GM23338 (cell line): ENCODE data around the gene HIVEP1. TPM values are rescaled to one million over a fixed set of nuclear protein-coding genes. Genes with fewer than 3 reads are reported as not detected.

Experiments
- ATAC-seq: fragments of 200-7000 bp; cut with Tn5 transposase; 3 replicates; pipeline ENCODE4 v1.9.1; 2020
- DNase-seq: peaks from one replicate; pipeline ENCODE4 v3.0.0-alpha.2; 2015; ENCODE audit warnings: low spot score
- H2AFZ ChIP-seq: fragments of 200-600 bp; sonication (generic); 2 replicates; pipeline ENCODE4 v1.8.0; 2016; ENCODE audit warnings: antibody characterized with exemption, mild to moderate bottlenecking, moderate library complexity
- H3F3A ChIP-seq: fragments of 200-600 bp; sonication (generic); replicated peaks from 2 replicates; pipeline ENCODE4 v1.8.0; 2017; ENCODE audit warnings: antibody characterized with exemption, mixed run types, low read depth
- H3K27ac ChIP-seq: fragments of 200-600 bp; sonication (generic); 2 replicates; pipeline ENCODE4 v1.6.1; 2016; ENCODE audit warnings: low read depth
- H3K27me3 ChIP-seq: fragments of 200-600 bp; sonication (generic); 2 replicates; pipeline ENCODE4 v1.8.0; 2016; ENCODE audit warnings: mild to moderate bottlenecking, mixed run types, moderate library complexity; ENCODE audit not compliant: insufficient read depth
- H3K36me3 ChIP-seq: fragments of 200-600 bp; sonication (generic); 2 replicates; pipeline ENCODE4 v1.8.0; 2016; ENCODE audit warnings: mild to moderate bottlenecking; ENCODE audit not compliant: insufficient read depth
- H3K4me1 ChIP-seq: fragments of 200-600 bp; sonication (generic); 2 replicates; pipeline ENCODE4 v1.8.0; 2016; ENCODE audit warnings: mild to moderate bottlenecking, moderate library complexity; ENCODE audit not compliant: insufficient read depth
- H3K4me2 ChIP-seq: fragments of 200-600 bp; sonication (generic); 2 replicates; pipeline ENCODE4 v1.7.1; 2017; ENCODE audit warnings: mixed run types
- H3K4me3 ChIP-seq: fragments of 200-600 bp; sonication (generic); 2 replicates; pipeline ENCODE4 v1.6.1; 2016; ENCODE audit warnings: mixed run types
- H3K79me2 ChIP-seq: fragments of 200-600 bp; sonication (generic); replicated peaks from 2 replicates; pipeline ENCODE4 v1.8.0; 2017; ENCODE audit warnings: mild to moderate bottlenecking; ENCODE audit not compliant: insufficient read depth
- H3K9me2 ChIP-seq: fragments of 200-600 bp; sonication (generic); 2 replicates; pipeline ENCODE4 v1.8.0; 2017; ENCODE audit not compliant: insufficient read depth
- H4K20me1 ChIP-seq: fragments of 200-600 bp; sonication (generic); replicated peaks from 2 replicates; pipeline ENCODE4 v1.8.0; 2017; ENCODE audit warnings: mild to moderate bottlenecking; ENCODE audit not compliant: insufficient read depth
- H3K27ac Mint-ChIP-seq: 2 replicates; pipeline ENCODE4 v1.8.0; 2020; ENCODE audit warnings: inconsistent platforms, mild to moderate bottlenecking, moderate library complexity, mixed read lengths
- H3K27me3 Mint-ChIP-seq: 3 replicates; pipeline ENCODE4 v1.8.0; 2022; ENCODE audit warnings: low read depth, mild to moderate bottlenecking, moderate library complexity, mixed read lengths, inconsistent platforms; ENCODE audit not compliant: insufficient read depth, poor library complexity
- H3K36me3 Mint-ChIP-seq: 3 replicates; pipeline ENCODE4 v1.8.0; 2021; ENCODE audit warnings: low read depth, mild to moderate bottlenecking, inconsistent platforms, moderate library complexity, mixed read lengths
- H3K4me1 Mint-ChIP-seq: 3 replicates; pipeline ENCODE4 v1.8.0; 2020; ENCODE audit warnings: mild to moderate bottlenecking, inconsistent platforms, mixed read lengths
- H3K4me3 Mint-ChIP-seq: 3 replicates; pipeline ENCODE4 v1.8.0; 2021; ENCODE audit warnings: moderate library complexity, mild to moderate bottlenecking, inconsistent platforms, mixed read lengths
- H3K9me3 Mint-ChIP-seq: 3 replicates; pipeline ENCODE4 v1.8.0; 2020; ENCODE audit warnings: moderate library complexity, mild to moderate bottlenecking, inconsistent platforms, mixed read lengths
- CREB1 ChIP-seq: fragments of 250-450 bp; sonication (Bioruptor Pico); IDR thresholded peaks from 2 replicates; pipeline ENCODE4 v1.5.0; 2020; ENCODE audit warnings: low read depth, mild to moderate bottlenecking, moderate library complexity
- EZH2 ChIP-seq: fragments of 200-600 bp; sonication (generic); IDR thresholded peaks from one replicate; pipeline ENCODE4 v1.8.0; 2017; ENCODE audit warnings: antibody characterized with exemption, mild to moderate bottlenecking, low read depth; ENCODE audit not compliant: unreplicated experiment
- EZH2phosphoT487 ChIP-seq: fragments of 200-600 bp; sonication (generic); IDR thresholded peaks from one replicate; pipeline ENCODE4 v1.8.1; 2018; ENCODE audit warnings: antibody characterized with exemption; ENCODE audit not compliant: unreplicated experiment
- JUNB ChIP-seq: IDR thresholded peaks from one replicate; pipeline ENCODE4 v1.6.1; 2016; ENCODE audit warnings: antibody characterized with exemption; ENCODE audit not compliant: unreplicated experiment
- NANOG ChIP-seq: IDR thresholded peaks from 2 replicates; pipeline ENCODE4 v1.6.1; 2016; ENCODE audit warnings: antibody characterized with exemption, borderline replicate concordance
- POLR2AphosphoS5 ChIP-seq: IDR thresholded peaks from 2 replicates; pipeline ENCODE4 v1.6.1; 2016; ENCODE audit warnings: antibody characterized with exemption, low read depth
- STAT1 ChIP-seq: IDR thresholded peaks from one replicate; pipeline ENCODE4 v1.6.1; 2016; ENCODE audit warnings: antibody characterized with exemption; ENCODE audit not compliant: unreplicated experiment
- ZNF114 ChIP-seq: fragments of 250-450 bp; sonication (Bioruptor Pico); IDR thresholded peaks from 2 replicates; pipeline ENCODE4 v1.5.0; 2020; ENCODE audit warnings: mild to moderate bottlenecking, moderate library complexity
- ZNF331 ChIP-seq: fragments of 250-450 bp; sonication (Bioruptor Pico); IDR thresholded peaks from 2 replicates; pipeline ENCODE4 v1.5.0; 2020; ENCODE audit warnings: low read depth, mild to moderate bottlenecking, moderate library complexity
- polyA plus RNA-seq: library from polyadenylated mRNA; unstranded; fragments of >200 nt; fragmentation: Nextera tagmentation; extraction: Ambion mirVana; gene quantifications from 2 replicates; pipeline ENCODE4 v1.2.1, GENCODE V29; 2016
- total RNA-seq: library from RNA; depleted of rRNA; stranded (reverse); fragments of >200 nt; shearing (Covaris generic); gene quantifications from 2 replicates; pipeline ENCODE4 v1.2.3, GENCODE V29; 2014
- TF ChIP-seq, protein P1 (sequence below): IDR thresholded peaks from one replicate; pipeline ENCODE4 v1.6.1; 2018; ENCODE audit warnings: antibody characterized with exemption; ENCODE audit not compliant: unreplicated experiment
- TF ChIP-seq, protein P2 (sequence below), 2 experiments: fragments of 200-600 bp in 1 of 2; sonication (generic) in 1 of 2; conservative IDR thresholded peaks; 2 replicates each; pipeline versions ENCODE4 v1.5.1 to v1.6.1; 2016 to 2017; ENCODE audit warnings: antibody characterized with exemption in 2 of 2, low read depth in 2 of 2, mild to moderate bottlenecking in 2 of 2, moderate library complexity in 1 of 2
- TF ChIP-seq, protein P3 (sequence below): fragments of 250-450 bp; sonication (Bioruptor Pico); IDR thresholded peaks from 2 replicates; pipeline ENCODE4 v1.5.0; 2020; ENCODE audit warnings: mild to moderate bottlenecking, moderate library complexity
- TF ChIP-seq, protein P4 (sequence below): IDR thresholded peaks from 2 replicates; pipeline ENCODE4 v1.6.1; 2016; ENCODE audit warnings: antibody characterized with exemption

The HIVEP1 gene
- total and polyA plus RNA-seq, 2 experiments from 2014 or later: 10.1 to 21.7 TPM

DNA sequence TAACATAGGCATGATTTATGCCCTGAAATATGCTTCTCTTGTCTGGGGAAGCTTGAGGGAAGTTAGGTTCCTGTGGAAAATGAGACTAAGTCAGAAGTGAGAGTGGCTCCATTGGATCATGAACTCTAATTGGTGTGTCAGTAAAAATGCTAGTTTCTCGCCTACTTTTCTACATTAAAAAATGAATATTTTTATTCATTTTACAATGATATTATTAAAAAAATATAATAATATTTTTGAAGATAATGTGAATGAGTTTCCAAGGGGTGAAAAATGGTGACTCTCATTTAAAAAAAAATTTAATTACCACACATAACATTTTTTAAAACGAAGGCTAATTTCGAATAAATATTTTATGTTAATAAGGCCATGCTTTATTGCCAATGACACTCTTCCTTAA, 84.2 kb downstream of the HIVEP1 start:
- Histone ChIP-seq H3K36me3 (no peaks in the 10 kb centered on the region), H3K79me2 (peaks cover 8% of the 10 kb centered on the region; the same call in 1 of the 2 replicates), H4K20me1 (no peaks in the 10 kb centered on the region), H2AFZ (no peak overlapping the region), H3F3A (no peaks in the 10 kb centered on the region), H3K4me1 (no peaks in the 10 kb centered on the region), H3K4me2 (no peak overlapping the region), H3K27me3 (no peaks in the 10 kb centered on the region), H3K4me3 (no peak overlapping the region), H3K27ac (no peak overlapping the region), H3K9me2 (no peaks in the 10 kb centered on the region)
- peaks cover 17% of the 10 kb centered on the region; the same call in 2 of the 3 replicates for H3K36me3 Mint-ChIP-seq
- no peak overlapping the region for H3K27ac Mint-ChIP-seq
- ATAC-seq (no peak), DNase-seq (no peak)
- H3K9me3 Mint-ChIP-seq: peaks cover 5% of the 10 kb centered on the region; the same call in 2 of the 3 replicates
- peaks cover 7% of the 10 kb centered on the region for H3K4me1 Mint-ChIP-seq
- TF ChIP-seq, protein P1, sequence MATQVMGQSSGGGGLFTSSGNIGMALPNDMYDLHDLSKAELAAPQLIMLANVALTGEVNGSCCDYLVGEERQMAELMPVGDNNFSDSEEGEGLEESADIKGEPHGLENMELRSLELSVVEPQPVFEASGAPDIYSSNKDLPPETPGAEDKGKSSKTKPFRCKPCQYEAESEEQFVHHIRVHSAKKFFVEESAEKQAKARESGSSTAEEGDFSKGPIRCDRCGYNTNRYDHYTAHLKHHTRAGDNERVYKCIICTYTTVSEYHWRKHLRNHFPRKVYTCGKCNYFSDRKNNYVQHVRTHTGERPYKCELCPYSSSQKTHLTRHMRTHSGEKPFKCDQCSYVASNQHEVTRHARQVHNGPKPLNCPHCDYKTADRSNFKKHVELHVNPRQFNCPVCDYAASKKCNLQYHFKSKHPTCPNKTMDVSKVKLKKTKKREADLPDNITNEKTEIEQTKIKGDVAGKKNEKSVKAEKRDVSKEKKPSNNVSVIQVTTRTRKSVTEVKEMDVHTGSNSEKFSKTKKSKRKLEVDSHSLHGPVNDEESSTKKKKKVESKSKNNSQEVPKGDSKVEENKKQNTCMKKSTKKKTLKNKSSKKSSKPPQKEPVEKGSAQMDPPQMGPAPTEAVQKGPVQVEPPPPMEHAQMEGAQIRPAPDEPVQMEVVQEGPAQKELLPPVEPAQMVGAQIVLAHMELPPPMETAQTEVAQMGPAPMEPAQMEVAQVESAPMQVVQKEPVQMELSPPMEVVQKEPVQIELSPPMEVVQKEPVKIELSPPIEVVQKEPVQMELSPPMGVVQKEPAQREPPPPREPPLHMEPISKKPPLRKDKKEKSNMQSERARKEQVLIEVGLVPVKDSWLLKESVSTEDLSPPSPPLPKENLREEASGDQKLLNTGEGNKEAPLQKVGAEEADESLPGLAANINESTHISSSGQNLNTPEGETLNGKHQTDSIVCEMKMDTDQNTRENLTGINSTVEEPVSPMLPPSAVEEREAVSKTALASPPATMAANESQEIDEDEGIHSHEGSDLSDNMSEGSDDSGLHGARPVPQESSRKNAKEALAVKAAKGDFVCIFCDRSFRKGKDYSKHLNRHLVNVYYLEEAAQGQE: no peak
- TF ChIP-seq STAT1 (no peak), CREB1 (CRISPR knock-in tag) (no peak), ZNF331 (CRISPR knock-in tag) (no peak), EZH2 (no peak), ZNF114 (CRISPR knock-in tag) (no peak), JUNB (no peak), NANOG (no peak), POLR2AphosphoS5 (no peak), EZH2phosphoT487 (no peak)
- TF ChIP-seq, protein P2, sequence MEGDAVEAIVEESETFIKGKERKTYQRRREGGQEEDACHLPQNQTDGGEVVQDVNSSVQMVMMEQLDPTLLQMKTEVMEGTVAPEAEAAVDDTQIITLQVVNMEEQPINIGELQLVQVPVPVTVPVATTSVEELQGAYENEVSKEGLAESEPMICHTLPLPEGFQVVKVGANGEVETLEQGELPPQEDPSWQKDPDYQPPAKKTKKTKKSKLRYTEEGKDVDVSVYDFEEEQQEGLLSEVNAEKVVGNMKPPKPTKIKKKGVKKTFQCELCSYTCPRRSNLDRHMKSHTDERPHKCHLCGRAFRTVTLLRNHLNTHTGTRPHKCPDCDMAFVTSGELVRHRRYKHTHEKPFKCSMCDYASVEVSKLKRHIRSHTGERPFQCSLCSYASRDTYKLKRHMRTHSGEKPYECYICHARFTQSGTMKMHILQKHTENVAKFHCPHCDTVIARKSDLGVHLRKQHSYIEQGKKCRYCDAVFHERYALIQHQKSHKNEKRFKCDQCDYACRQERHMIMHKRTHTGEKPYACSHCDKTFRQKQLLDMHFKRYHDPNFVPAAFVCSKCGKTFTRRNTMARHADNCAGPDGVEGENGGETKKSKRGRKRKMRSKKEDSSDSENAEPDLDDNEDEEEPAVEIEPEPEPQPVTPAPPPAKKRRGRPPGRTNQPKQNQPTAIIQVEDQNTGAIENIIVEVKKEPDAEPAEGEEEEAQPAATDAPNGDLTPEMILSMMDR (conservative IDR thresholded peaks at IDR 0.05; ENCODE audit: low read depth in 2 of 2): no peak
- TF ChIP-seq, protein P3, sequence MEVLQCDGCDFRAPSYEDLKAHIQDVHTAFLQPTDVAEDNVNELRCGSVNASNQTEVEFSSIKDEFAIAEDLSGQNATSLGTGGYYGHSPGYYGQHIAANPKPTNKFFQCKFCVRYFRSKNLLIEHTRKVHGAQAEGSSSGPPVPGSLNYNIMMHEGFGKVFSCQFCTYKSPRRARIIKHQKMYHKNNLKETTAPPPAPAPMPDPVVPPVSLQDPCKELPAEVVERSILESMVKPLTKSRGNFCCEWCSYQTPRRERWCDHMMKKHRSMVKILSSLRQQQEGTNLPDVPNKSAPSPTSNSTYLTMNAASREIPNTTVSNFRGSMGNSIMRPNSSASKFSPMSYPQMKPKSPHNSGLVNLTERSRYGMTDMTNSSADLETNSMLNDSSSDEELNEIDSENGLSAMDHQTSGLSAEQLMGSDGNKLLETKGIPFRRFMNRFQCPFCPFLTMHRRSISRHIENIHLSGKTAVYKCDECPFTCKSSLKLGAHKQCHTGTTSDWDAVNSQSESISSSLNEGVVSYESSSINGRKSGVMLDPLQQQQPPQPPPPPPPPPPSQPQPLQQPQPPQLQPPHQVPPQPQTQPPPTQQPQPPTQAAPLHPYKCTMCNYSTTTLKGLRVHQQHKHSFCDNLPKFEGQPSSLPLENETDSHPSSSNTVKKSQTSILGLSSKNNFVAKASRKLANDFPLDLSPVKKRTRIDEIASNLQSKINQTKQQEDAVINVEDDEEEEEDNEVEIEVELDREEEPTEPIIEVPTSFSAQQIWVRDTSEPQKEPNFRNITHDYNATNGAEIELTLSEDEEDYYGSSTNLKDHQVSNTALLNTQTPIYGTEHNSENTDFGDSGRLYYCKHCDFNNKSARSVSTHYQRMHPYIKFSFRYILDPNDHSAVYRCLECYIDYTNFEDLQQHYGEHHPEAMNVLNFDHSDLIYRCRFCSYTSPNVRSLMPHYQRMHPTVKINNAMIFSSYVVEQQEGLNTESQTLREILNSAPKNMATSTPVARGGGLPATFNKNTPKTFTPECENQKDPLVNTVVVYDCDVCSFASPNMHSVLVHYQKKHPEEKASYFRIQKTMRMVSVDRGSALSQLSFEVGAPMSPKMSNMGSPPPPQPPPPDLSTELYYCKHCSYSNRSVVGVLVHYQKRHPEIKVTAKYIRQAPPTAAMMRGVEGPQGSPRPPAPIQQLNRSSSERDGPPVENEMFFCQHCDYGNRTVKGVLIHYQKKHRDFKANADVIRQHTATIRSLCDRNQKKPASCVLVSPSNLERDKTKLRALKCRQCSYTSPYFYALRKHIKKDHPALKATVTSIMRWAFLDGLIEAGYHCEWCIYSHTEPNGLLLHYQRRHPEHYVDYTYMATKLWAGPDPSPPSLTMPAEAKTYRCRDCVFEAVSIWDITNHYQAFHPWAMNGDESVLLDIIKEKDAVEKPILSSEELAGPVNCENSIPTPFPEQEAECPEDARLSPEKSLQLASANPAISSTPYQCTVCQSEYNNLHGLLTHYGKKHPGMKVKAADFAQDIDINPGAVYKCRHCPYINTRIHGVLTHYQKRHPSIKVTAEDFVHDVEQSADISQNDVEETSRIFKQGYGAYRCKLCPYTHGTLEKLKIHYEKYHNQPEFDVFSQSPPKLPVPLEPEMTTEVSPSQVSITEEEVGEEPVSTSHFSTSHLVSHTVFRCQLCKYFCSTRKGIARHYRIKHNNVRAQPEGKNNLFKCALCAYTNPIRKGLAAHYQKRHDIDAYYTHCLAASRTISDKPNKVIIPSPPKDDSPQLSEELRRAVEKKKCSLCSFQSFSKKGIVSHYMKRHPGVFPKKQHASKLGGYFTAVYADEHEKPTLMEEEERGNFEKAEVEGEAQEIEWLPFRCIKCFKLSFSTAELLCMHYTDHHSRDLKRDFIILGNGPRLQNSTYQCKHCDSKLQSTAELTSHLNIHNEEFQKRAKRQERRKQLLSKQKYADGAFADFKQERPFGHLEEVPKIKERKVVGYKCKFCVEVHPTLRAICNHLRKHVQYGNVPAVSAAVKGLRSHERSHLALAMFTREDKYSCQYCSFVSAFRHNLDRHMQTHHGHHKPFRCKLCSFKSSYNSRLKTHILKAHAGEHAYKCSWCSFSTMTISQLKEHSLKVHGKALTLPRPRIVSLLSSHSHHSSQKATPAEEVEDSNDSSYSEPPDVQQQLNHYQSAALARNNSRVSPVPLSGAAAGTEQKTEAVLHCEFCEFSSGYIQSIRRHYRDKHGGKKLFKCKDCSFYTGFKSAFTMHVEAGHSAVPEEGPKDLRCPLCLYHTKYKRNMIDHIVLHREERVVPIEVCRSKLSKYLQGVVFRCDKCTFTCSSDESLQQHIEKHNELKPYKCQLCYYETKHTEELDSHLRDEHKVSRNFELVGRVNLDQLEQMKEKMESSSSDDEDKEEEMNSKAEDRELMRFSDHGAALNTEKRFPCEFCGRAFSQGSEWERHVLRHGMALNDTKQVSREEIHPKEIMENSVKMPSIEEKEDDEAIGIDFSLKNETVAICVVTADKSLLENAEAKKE (CRISPR knock-in tag): no peak
- TF ChIP-seq, protein P4, sequence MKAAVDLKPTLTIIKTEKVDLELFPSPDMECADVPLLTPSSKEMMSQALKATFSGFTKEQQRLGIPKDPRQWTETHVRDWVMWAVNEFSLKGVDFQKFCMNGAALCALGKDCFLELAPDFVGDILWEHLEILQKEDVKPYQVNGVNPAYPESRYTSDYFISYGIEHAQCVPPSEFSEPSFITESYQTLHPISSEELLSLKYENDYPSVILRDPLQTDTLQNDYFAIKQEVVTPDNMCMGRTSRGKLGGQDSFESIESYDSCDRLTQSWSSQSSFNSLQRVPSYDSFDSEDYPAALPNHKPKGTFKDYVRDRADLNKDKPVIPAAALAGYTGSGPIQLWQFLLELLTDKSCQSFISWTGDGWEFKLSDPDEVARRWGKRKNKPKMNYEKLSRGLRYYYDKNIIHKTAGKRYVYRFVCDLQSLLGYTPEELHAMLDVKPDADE: no peak
- H3K27me3 Mint-ChIP-seq: no peaks in the 10 kb centered on the region
- H3K4me3 Mint-ChIP-seq: no peak overlapping the region
